OCI-M1 (cell line): Measurements from ENCODE around the gene CDC42BPA.
"Not testable (repeated sequence)": the region's sequence is repeated elsewhere in the genome, so short reads cannot be mapped to it uniquely, and the experiment has no call there.

Experiments
- DNase-seq: peaks from one replicate; lab custom pipeline; 2025; lab: John Stamatoyannopoulos, UW

The CDC42BPA gene

DNA sequence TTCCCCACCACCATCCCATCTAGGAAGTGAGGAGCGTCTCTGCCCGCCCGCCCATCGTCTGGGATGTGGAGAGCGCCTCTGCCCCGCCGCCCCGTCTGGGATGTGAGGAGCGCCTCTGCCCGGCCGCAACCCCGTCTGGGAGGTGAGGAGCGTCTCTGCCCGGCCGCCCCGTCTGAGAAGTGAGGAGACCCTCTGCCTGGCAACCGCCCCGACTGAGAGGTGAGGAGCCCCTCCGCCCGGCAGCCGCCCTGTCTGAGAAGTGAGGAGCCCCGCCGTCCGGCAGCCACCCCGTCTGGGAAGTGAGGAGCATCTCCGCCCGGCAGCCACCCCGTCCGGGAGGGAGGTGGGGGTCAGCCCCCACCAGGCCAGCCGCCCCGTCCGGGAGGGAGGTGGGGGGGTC is 185.6 kb downstream of the CDC42BPA start:
- DNase-seq, result not testable (repeated sequence)

DNA sequence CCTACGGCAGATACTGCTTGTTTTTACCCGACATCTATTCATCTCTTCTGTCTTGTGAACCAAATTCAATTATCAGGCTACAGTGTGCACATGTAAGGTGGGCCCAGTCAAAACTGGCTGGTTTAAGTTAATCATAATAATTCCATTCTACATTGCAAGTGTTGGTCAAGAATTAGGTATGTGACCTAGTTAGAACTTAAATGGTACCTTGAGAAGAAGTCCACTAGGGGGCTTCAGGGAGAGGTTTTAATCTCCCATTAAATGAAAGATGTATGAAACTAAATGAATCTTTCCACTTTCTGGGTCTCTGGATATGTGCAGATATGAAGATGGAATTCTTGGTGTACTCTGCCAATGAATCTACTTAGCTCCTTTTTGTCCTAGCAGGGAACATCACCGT is 187.1 kb downstream of the CDC42BPA start:
- DNase-seq, result peak; percentile 67

DNA sequence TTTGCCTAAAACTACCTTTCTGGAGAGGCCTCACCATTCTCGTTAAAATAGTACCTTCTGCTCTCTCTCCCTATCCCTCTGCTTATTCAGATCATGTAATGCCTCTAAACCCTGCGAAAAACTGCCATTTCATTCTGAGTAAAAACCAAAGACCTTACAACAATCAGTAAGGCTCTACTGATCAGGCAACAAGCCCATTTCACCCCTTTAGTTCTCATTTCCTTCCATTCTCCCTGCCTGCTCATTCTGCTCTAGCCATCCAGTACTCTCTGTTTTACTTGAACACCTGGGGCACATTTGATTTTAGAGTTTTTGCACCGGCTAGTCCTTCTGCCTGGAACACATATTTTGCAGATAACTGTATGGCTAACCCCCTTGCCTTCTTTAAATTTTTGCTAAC is 190.4 kb downstream of the CDC42BPA start:
- no peak for DNase-seq

DNA sequence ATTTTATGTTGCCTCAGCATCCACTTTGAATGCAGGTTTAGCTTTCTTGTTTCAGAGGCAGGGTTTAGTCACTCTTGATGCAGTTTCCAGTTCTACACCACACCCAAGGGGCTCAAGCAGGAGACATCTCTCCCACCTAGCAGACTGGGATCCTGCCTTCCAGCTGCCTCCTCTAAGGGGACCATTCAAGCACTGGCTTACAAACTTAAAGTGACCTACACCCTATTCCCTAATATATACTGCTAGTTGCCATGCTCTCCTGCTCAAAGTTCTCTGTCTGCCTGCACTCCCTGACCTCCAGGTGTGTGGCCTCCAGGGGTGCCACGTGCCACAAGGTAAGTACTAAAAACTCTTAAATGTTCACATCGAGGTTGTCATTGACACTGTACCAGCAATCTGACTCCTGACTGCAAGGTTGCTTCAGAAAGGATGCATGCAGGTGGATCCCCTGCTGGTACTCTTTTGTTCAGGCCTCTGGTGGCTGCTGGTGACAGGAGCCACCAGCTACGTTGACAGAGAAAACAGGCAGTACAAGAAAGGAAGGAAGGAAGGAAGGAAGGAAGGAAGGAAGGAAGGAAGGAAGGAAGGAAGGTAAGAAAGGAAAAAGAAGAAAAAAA is 192.3 kb downstream of the CDC42BPA start:
- no peak for DNase-seq

DNA sequence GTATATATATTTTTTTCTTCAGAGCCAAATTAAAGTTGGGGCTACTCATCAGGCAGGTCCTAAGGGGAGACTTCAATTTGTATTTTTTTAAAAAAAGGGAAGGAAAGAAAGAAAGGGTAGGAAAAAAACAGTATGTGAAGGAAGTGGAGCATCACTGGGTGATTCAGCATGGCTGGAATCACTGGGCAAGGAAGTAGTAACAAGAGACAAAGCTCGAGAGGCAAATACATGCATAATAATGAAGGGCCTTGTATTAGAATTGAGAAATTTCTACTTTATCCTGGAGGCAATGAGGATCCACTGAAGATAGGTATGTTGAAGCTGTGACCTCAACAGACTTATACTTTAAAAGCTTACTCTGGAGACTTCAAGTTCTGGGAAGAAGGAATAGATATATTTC is 193.8 kb downstream of the CDC42BPA start:
- DNase-seq, result no peak

DNA sequence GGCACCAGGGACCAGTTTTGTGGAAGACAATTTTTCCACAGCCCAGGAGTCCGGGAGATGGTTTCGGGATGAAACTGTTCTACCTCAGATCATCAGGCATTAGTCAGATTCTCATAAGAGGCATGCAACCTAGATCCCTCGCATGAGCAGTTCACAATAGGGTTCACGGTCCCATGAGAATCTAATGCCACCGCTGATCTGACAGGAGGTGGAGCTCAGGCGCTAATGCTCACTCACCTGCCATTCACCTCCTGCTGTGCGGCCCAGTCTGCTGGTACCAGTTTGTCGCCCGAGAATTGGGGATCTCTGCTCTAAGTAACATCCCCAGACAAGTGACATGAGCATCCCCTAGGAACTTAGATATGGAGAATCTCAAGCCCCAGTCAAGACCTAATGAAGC is 197.5 kb downstream of the CDC42BPA start:
- DNase-seq, result no peak

DNA sequence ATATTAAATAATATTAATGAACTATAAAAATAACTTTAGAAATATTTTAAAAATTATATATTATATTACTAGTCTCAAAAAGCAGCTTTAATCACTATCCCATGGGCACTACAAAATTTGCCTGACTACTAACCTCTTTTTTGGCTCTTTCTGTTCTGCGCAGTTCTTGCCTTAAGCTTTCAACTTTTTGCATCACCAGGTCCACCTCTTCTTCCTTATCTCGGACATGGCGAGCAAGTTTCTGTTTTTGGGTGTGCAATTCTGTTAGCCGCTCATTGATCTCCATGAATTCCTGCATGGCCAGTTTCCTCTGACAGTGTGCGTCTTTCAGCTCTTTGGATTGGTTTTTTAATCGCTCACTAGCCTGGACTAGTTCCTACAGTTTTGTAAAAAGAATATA is 205.8 kb downstream of the CDC42BPA start:
- no peak for DNase-seq

DNA sequence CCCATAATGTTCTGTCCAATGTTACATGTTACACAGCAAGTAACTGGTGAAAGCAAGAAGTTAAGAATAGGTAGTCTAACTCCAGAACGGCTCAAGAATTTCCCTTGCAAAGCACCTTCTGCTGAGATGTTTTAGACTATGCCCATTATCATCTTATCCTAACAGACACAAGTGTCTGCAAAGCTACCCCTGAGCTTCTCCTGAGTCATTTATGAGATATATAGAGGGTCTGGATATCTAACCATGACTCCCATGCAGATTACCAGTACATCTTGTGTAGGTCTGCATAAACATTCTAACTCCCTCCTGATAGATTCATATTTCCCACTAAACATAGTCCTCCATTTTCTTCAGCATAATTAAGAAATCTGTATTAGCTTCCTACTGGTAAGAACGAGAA is 206.5 kb downstream of the CDC42BPA start:
- no peak for DNase-seq

DNA sequence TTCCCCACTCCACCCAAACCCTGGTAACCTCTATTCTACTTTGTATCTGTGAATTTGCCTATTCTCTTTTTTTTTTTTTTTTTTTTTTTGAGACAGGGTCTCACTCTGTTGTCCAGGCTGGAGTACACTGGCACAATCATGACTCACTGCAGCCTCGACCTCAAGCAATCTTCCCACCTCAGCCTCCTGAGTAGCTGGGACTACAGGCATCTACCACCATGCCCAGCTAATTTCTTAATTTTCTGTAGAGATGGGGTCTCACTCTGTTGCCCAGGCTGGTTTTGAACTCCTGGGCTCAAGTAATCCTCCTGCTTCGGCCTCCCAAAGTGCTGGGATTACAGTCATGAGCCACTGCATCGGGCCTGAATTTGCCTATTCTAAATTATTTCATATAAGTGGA is 213.0 kb downstream of the CDC42BPA start:
- not testable (repeated sequence) for DNase-seq

DNA sequence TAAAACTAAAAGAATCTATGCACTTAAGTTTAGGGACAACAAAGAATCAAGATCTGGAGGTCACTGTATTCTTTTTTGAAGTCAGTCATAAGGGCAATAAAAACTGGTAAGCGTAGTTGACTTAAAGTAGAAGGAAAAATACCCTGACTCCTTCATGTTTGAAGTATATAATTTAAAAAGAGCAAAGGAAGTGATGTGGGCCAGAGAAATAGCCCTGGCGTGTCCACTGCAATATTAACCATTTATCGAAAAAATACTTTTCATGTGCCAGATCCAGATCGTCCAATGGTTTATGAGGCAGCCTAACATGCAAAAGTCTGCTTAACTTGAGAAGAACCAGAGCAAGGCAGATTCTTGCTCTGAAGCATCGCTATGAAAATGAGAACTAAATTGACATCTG is 216.2 kb downstream of the CDC42BPA start:
- DNase-seq, result no peak

DNA sequence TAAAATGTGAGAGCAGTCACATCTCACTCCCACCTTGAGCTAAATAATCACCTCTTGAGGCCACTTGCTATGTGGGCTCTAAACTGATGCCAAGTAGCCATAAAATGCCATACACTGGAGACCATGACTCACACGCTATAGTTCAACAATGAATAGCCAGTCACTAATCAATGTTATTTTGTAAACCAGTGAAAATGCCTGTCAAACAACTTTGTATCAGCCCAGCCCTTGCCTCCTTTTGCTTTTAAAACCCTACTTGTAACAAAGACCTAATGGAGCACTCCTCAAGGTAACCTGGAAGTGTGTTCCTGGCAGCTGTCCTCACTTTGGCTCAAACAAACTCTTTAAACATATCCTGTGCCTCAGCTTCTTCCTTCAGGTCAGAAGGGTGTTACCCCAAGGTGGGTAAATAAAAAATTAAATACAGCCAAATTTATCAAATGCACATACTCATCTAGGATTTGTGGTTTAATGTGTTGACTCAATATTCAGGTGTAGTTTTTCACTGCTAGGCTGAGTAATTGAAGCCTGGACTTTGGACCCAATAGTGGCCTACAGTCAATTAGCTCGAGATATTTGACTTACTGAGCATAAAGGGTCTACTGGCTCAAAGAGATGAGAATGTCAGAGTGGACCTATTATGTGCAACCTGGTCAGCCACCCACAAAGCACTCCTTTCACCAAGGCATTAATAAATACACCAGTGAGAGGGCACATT is 223.9 kb downstream of the CDC42BPA start:
- DNase-seq, result no peak

DNA sequence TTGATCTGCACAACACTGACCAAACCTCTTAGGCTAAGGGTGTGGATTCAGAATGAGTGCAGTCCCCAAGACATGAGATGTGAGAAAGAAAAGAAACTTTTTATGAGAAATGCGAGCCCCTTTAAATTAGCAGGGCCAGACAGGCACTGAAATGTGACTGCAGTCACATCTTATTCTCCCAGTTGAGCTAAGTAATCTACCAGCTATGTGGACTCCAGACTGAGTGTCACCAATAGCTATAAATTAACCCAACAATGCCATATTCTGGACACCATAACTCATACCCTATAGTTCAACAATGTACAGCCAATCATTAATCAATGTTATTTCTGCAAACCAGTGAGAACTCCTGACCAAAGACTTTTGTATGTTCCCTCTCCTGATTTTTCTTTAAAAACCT is 225.0 kb downstream of the CDC42BPA start:
- no peak for DNase-seq

DNA sequence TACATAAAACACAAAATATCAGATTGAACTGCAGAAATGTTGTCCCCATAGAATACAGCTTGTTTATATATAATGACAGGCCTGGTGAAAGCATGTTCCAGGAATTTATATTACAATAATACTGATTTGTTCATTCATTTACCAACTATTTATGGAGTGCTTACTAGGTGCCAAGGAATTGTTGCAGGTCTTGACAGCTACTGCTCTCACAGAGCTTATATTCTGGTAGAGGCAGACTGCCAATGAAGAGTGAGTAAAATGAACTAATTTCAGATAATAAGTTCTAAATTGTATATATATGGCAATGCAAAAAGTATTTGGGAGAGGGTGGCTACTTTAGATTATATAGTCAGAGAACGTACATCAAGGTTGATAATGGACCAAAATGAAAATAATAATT is 226.2 kb downstream of the CDC42BPA start:
- DNase-seq, result no peak

DNA sequence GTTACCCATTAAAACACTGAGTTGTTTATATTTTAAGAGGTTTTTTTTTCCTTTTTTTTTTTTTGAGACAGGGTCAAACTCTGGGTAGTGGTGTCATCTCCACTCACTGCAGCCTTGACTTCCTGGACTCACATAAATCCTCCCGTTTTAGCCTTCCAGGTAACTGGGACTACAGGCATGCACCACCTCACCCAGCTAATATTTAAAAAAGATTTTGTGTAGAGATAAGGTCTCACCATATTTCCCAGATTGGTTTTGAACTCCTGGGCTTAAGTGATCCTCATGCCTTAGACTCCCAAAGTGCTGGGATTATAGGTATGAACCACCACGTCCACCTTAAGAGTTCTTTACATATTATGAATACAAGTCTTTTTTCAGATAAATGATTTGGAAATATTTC is 231.7 kb downstream of the CDC42BPA start:
- DNase-seq, result no peak

DNA sequence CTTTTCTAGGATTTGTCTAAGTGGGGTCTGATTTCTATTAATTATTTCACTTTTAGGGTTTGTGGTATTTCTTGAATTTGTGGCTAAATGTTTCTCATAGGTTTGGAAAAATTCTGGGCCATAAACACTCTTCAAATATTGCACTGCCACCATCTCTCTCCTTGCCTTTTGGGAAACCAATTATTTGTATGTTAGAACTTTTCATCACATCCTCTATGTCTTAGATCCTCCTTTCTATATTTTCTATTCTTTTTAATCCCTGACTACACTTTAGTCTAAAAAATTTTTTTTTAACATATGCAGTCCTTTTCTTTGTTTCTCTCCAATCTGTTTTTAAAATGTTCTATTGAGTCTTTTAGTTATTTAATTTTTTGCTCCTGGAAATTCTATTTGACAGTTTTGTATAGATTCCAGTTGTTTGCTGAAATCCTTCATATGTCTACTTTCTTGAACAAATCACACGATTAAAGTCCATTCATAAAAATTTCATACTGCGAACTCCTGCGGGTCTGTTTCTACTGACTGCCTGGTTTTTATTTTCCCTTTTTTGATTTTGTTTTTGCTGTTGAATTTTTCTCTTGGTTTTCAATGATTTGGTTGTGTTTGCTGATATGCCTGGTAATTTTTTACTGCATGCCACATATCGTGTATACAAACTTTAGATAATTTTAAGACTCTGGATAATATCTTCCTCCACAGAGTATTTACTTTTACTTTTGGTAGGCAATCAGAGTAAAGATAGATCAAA is 235.1 kb downstream of the CDC42BPA start:
- DNase-seq, result no peak

DNA sequence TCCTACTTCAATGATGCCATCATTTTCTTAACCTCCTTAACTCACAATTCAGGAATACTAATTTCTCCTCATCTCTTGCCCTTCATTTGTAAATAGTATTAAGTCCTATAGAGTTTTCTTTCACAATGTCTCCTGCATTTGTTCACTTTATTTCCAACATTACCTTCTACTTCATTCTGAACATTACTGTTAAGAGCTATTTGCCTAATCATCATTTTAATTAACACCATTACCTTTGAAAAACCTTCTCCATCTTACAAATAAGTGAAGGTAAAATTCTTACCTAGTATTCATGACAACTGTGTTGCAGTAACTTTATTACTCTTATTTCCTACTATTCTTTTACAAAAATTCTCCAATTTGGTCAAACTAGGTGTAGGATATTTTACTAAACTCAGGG is 240.5 kb downstream of the CDC42BPA start:
- no peak for DNase-seq

DNA sequence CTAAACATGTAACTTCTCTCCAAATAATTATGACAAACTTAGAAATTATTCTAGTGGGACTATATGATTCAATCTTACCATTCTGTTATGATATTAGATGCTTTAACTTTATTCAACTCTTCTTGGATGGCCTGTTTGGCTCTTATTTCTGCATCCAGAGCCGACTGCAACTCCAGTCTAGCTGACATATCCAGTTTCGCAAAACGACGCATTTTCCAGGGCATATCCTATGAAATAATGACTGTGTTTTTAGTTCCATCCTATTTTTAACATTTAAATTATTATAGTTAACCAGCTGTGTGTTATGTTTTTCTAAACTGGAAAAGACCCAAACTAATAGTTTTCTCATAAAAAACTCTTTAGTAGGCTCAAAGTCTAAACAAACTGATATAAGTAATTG is 244.5 kb downstream of the CDC42BPA start:
- DNase-seq, result no peak

DNA sequence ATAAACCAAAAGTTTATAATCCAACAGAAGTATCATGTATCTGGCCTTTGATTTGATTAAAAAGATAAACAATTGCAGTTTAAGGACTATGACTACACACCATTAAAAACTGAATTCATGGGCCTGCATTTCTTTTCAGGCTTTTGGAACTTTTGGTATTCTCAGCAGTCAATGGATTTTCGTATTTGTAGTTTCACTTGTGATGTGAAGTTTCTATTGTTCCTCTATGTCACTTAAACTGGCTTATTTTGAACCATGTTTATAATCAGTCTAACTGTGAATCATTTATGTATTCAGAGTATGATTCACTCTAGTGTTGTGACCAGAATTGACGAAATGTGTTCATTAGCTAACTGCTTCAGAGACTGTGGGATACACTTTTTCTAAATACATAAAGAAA is 245.3 kb downstream of the CDC42BPA start:
- DNase-seq, result no peak

DNA sequence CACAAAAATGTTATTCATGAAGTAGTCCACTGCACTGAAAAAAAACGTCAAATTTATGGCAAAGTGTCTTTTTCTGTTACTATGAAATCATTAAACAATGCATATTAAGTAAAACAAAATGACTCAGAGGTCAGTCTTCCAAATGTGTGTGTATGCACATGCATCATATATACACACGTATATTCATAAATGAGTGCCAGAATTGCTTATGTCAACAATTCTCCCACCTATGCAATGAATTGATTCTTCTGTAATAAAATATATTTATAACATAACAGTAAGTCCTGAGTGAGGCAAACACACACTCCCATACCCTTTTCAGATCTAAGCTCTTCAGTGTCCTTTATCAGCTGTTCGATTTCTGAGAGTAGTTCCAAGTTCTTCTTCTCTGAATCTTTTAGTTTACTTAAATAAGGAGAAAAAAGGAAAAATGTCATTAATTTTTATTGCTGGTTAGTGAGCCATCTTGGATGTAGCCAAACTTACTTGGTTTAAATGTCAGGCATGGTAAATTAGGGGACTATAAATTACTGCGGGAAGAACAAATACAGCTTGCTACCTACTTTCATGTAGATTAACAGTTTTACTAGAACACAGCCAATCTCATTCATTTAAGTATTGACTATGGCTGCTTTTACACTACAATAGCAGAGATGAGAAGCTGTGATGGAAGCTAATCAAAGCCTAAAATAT is 246.3 kb downstream of the CDC42BPA start:
- DNase-seq, result no peak

DNA sequence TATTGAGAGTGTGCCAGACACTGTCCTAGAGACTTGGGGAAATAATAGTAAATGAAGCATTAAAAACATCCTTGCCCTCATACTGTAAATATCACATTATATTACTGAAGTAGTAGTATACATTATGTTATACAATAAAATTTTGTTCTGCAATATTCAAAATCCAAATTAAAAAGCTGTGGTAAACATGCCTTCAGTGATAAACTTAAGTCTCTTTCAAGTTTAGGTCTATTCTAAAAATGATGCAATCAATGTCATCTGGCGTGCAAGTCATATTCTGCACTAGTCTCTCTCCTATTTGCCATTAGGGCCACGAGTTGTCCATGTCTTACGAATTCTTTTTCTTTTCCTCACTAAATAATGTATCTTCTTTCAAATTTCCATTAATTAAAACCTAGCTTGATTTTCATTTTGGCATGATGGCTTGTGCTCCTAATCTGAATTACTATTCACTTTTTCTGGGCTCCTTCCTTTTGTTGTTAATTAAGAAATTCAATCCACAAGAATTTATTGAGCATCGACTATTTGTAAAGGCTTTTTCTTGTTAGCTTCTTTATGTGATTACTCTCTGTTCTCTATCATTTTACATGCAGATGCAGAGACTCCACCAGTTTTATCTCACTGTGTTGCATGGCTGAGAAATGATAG is 247.5 kb downstream of the CDC42BPA start:
- peak; percentile 68 for DNase-seq

DNA sequence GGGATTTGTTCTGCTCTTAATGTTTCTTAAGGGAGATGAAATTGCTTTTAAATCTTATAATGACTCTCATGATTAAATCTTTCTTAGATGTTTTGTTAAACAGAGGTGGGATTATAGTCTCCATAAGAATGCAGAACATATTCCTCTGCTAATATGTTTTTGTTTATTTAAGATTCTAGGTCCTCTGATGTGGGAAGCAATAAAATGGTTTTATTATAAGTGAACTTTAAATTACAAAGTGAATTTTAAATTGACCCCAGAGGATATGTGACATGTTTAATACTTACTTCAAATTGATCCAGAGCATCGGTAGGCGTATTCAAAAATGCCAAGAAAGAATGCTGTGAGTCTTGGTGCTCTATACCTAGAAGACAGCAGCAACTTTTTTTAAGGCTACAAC is 248.8 kb downstream of the CDC42BPA start:
- no peak for DNase-seq

DNA sequence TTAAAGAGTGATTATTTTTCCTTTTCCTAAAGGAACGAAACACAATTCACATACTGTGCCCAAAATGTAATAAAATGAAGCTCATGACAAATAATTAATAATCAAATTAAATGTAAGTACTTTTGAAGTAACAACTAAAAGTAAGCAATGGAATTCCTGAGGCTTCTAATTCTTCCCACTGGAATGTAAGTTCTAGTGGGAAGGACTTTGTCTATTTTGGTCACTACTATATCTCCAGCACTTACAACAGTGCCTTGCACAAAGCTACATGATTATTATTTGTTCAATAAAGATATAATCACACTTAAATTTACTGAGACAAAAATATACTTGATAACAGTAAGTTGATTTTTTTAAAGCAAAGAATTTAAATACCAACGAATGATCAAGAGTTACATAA is 249.4 kb downstream of the CDC42BPA start:
- no peak for DNase-seq
